H9 (cell line): ENCODE results near the gene GATAD2B. TPM values are rescaled to one million over a fixed set of nuclear protein-coding genes. Genes with fewer than 3 reads are reported as not detected.

ENCODE experiments used
- DNase-seq: peaks from one replicate; pipeline ENCODE4 v3.0.0-alpha.2; 2017
- H2AFZ ChIP-seq: one replicate; pipeline ENCODE4 v1.6.1; 2013; ENCODE audit warnings: mild to moderate bottlenecking, low read length, control low read depth, moderate library complexity
- H2AK5ac ChIP-seq: 2 replicates; pipeline ENCODE4 v1.6.1; 2013; ENCODE audit warnings: low read length, control low read depth, mixed read lengths; ENCODE audit not compliant: insufficient read length
- H2BK120ac ChIP-seq: one replicate; pipeline ENCODE4 v1.6.1; 2013; ENCODE audit warnings: low read depth, mild to moderate bottlenecking, low read length, control low read depth, inconsistent platforms; ENCODE audit not compliant: poor library complexity, severe bottlenecking
- H2BK12ac ChIP-seq: 2 replicates; pipeline ENCODE4 v1.6.1; 2013; ENCODE audit warnings: low read length, control low read depth, mixed read lengths, low read depth; ENCODE audit not compliant: insufficient read length
- H2BK15ac ChIP-seq: 2 replicates; pipeline ENCODE4 v1.6.1; 2013; ENCODE audit warnings: low read depth, low read length, control low read depth
- H2BK20ac ChIP-seq: one replicate; pipeline ENCODE4 v1.6.1; 2013; ENCODE audit warnings: low read depth, mild to moderate bottlenecking, low read length, control low read depth, inconsistent platforms; ENCODE audit not compliant: poor library complexity, severe bottlenecking
- H2BK5ac ChIP-seq: 2 replicates; pipeline ENCODE4 v1.6.1; 2013; ENCODE audit warnings: low read length, control low read depth, mixed read lengths; ENCODE audit not compliant: insufficient read length
- H3K14ac ChIP-seq: 2 replicates; pipeline ENCODE4 v1.6.1; 2013; ENCODE audit warnings: low read length, control low read depth; ENCODE audit not compliant: insufficient read depth
- H3K18ac ChIP-seq: 2 replicates; pipeline ENCODE4 v1.6.1; 2013; ENCODE audit warnings: low read depth, mild to moderate bottlenecking, mixed read lengths, low read length, control low read depth; ENCODE audit not compliant: insufficient read length
- H3K23ac ChIP-seq: 2 replicates; pipeline ENCODE4 v1.6.1; 2013; ENCODE audit warnings: low read length, control low read depth, mixed read lengths, low read depth; ENCODE audit not compliant: insufficient read length
- H3K23me2 ChIP-seq: 2 replicates; pipeline ENCODE4 v1.6.1; 2013; ENCODE audit warnings: low read depth, mild to moderate bottlenecking, mixed read lengths, low read length, control low read depth; ENCODE audit not compliant: insufficient read length, poor library complexity, severe bottlenecking
- H3K27ac ChIP-seq: 2 replicates; pipeline ENCODE4 v1.5.1; 2013; ENCODE audit warnings: low read length, control low read depth, mixed read lengths, low read depth; ENCODE audit not compliant: insufficient read length
- H3K27me3 ChIP-seq: 2 replicates; pipeline ENCODE4 v1.6.1; 2013; ENCODE audit warnings: low read length, control low read depth, inconsistent platforms; ENCODE audit not compliant: insufficient read depth
- H3K4ac ChIP-seq: 2 replicates; pipeline ENCODE4 v1.6.1; 2013; ENCODE audit warnings: low read depth, mild to moderate bottlenecking, control low read depth, inconsistent platforms, low read length, moderate library complexity
- H3K4me1 ChIP-seq: 2 replicates; pipeline ENCODE4 v1.6.1; 2013; ENCODE audit warnings: low read length, control low read depth, inconsistent platforms; ENCODE audit not compliant: insufficient read depth
- H3K4me2 ChIP-seq: 2 replicates; pipeline ENCODE4 v1.6.1; 2013; ENCODE audit warnings: low read length, control low read depth, mixed read lengths; ENCODE audit not compliant: insufficient read length, insufficient read depth
- H3K56ac ChIP-seq: 2 replicates; pipeline ENCODE4 v1.6.1; 2013; ENCODE audit warnings: low read depth, mild to moderate bottlenecking, mixed read lengths, low read length, control low read depth; ENCODE audit not compliant: insufficient read length
- H3K79me1 ChIP-seq: 2 replicates; pipeline ENCODE4 v1.6.1; 2013; ENCODE audit warnings: low read depth, mild to moderate bottlenecking, moderate library complexity, low read length, control low read depth, inconsistent platforms; ENCODE audit not compliant: insufficient read depth, poor library complexity, severe bottlenecking
- H3K79me2 ChIP-seq: 2 replicates; pipeline ENCODE4 v1.6.1; 2013; ENCODE audit warnings: low read length, control low read depth, inconsistent platforms; ENCODE audit not compliant: insufficient read depth
- H3K9ac ChIP-seq: 2 replicates; pipeline ENCODE4 v1.6.1; 2013; ENCODE audit warnings: low read length, control low read depth, mixed read lengths; ENCODE audit not compliant: insufficient read length; ENCODE audit errors: extremely low read depth
- H3K9me3 ChIP-seq: one replicate; pipeline ENCODE4 v1.6.1; 2013; ENCODE audit warnings: low read depth, low read length, inconsistent platforms; ENCODE audit not compliant: control insufficient read depth
- H3T11ph ChIP-seq: one replicate; pipeline ENCODE4 v1.6.1; 2013; ENCODE audit warnings: mild to moderate bottlenecking, low read length, control low read depth, inconsistent platforms
- H4K20me1 ChIP-seq: one replicate; pipeline ENCODE4 v1.6.1; 2013; ENCODE audit not compliant: control insufficient read depth, insufficient read length, insufficient read depth
- H4K5ac ChIP-seq: 2 replicates; pipeline ENCODE4 v1.6.1; 2013; ENCODE audit warnings: low read depth, mild to moderate bottlenecking, mixed read lengths, low read length, control low read depth; ENCODE audit not compliant: insufficient read length
- H4K8ac ChIP-seq: replicated peaks from 2 replicates; pipeline ENCODE4 v1.6.1; 2013; ENCODE audit warnings: low read length, control low read depth, mixed read lengths, low read depth; ENCODE audit not compliant: insufficient read length
- H4K91ac ChIP-seq: 2 replicates; pipeline ENCODE4 v1.6.1; 2013; ENCODE audit warnings: low read depth, mild to moderate bottlenecking, moderate library complexity, mixed read lengths, low read length, control low read depth; ENCODE audit not compliant: insufficient read length
- H3K27ac Mint-ChIP-seq, 3 experiments: 2 replicates in 2 of 3; 3 replicates in 1 of 3; pipeline ENCODE4 v1.8.0; 2020 to 2021; ENCODE audit warnings: mixed read lengths in 3 of 3, mild to moderate bottlenecking in 1 of 3, moderate library complexity in 1 of 3
- H3K27me3 Mint-ChIP-seq: 2 replicates; pipeline ENCODE4 v1.8.0; 2021; ENCODE audit warnings: low read depth, mild to moderate bottlenecking, moderate library complexity, mixed read lengths
- H3K36me3 Mint-ChIP-seq, 3 experiments: 2 replicates in 2 of 3; 3 replicates in 1 of 3; pipeline ENCODE4 v1.8.0; 2020 to 2021; ENCODE audit warnings: low read depth in 3 of 3, mixed read lengths in 3 of 3; ENCODE audit not compliant: insufficient read depth in 1 of 3
- H3K4me1 Mint-ChIP-seq, 2 experiments: 2 replicates each; pipeline ENCODE4 v1.8.0; 2020; ENCODE audit warnings: mixed read lengths in 2 of 2
- H3K4me3 Mint-ChIP-seq, 2 experiments: 2 replicates in 1 of 2; 3 replicates in 1 of 2; pipeline ENCODE4 v1.8.0; 2020 to 2021; ENCODE audit warnings: mild to moderate bottlenecking in 2 of 2, mixed read lengths in 2 of 2, moderate library complexity in 1 of 2
- H3K9me3 Mint-ChIP-seq, 2 experiments: 2 replicates in 1 of 2; 3 replicates in 1 of 2; pipeline ENCODE4 v1.8.0; 2020; ENCODE audit warnings: mild to moderate bottlenecking in 2 of 2, mixed read lengths in 2 of 2, moderate library complexity in 1 of 2
- CTCF ChIP-seq: fragments of 200-600 bp; sonication (generic); conservative IDR thresholded peaks from 3 replicates; pipeline ENCODE4 v1.8.0; 2021; ENCODE audit warnings: antibody characterized with exemption, mild to moderate bottlenecking
- WGBS: extraction: QIAGEN DNeasy Blood & Tissue Kit; methylation state at CpG from one replicate; pipeline ENCODE4 v1.1.7; 2013; ENCODE audit warnings: missing lambda C conversion rate, low lambda C conversion rate, mixed read lengths; ENCODE audit not compliant: insufficient read length; ENCODE audit errors: extremely low coverage; 5-methylcytosine and 5-hydroxymethylcytosine counted together
- total RNA-seq: library from RNA; stranded (reverse); gene quantifications from 2 replicates; pipeline ENCODE4 v1.2.1, GENCODE V29; 2021

Gene GATAD2B
- total RNA-seq, 1 experiment from 2014 or later = 44.1 TPM

- Histone ChIP-seq H2BK12ac (no peak overlapping the region), H3K9ac (no peak overlapping the region), H3K56ac (no peak overlapping the region), H3K27ac (no peak overlapping the region), H3K18ac (no peak overlapping the region), H3K9me3 (no peaks in the 10 kb centered on the region), H3K4ac (no peak overlapping the region), H3K27me3 (no peaks in the 10 kb centered on the region), H2AFZ (no peak overlapping the region), H3K23me2 (peaks cover 5% of the 10 kb centered on the region), H3K23ac (no peak overlapping the region), H4K91ac (no peak overlapping the region), H3K79me2 (no peaks in the 10 kb centered on the region), H2BK15ac (no peak overlapping the region), H4K20me1 (no peaks in the 10 kb centered on the region), H2BK120ac (no peak overlapping the region), H3K4me1 (no peaks in the 10 kb centered on the region; the same call in 1 of the 2 replicates), H3K14ac (no peak overlapping the region), H4K8ac (no peak overlapping the region), H3T11ph (no peak overlapping the region), H4K5ac (no peak overlapping the region), H2BK20ac (no peak overlapping the region), H2AK5ac (no peak overlapping the region), H3K4me2 (no peak overlapping the region), H3K79me1 (peaks cover 3% of the 10 kb centered on the region), H2BK5ac (no peak overlapping the region)
- Mint-ChIP-seq H3K4me3 (no peak overlapping the region), H3K9me3 (no peaks in the 10 kb centered on the region), H3K27ac (no peak overlapping the region), H3K4me1 (peaks cover 8 to 14% of the 10 kb centered on the region in 2 experiments), H3K27me3 (no peaks in the 10 kb centered on the region), H3K36me3 (peaks cover 19 to 51% (median 48%) of the 10 kb centered on the region in 3 experiments)
- DNase-seq = no peak
- TF ChIP-seq CTCF = no peak
- WGBS = no CpG with 5 or more reads among the region's 34 CpGs
These were observed 19.3 kb upstream of the GATAD2B start for GRCh38 chr1:153941826-153942725.
